ENCODE measurements around the gene ODF4. TPM values are rescaled to one million over a fixed set of nuclear protein-coding genes. Genes with fewer than 3 reads are reported as not detected.
"Not testable (repeated sequence)": the region's sequence is repeated elsewhere in the genome, so short reads cannot be mapped to it uniquely, and the experiment has no call there.

The ODF4 gene
- total and polyA plus RNA-seq, 12 donors = not detected

GRCh38 chr17:8345052-8345690 lies 5.5 kb downstream of the ODF4 start:
- no peak overlapping the region for H3K27ac ChIP-seq
- no peaks in the 10 kb centered on the region for H3K27me3 ChIP-seq
- no peaks in the 10 kb centered on the region for H3K4me1 ChIP-seq (replicated peaks in 1 of 2)
- H3K4me3 ChIP-seq = no peak overlapping the region
- H3K9me3 ChIP-seq (replicated peaks in 1 of 3) = no peaks in the 10 kb centered on the region
- H3K36me3 ChIP-seq (replicated peaks in 1 of 2) = no peaks in the 10 kb centered on the region
- DNase-seq = no peak
- intact Hi-C loops (cut with DNase I) = no loop called here
- TF ChIP-seq CTCF (IDR thresholded peaks at IDR 0.05) (no peak), POLR2A (IDR thresholded peaks at IDR 0.05) (no peak)
- 59 to 70% (median 65%) methylated on average over 6 of the region's 6 CpGs for WGBS, 4 donors

GRCh38 chr17:8345951-8346665 lies 6.5 kb downstream of the ODF4 start:
- intact Hi-C loops (cut with DNase I) = no loop called here
- Histone ChIP-seq H3K27ac (no peak overlapping the region), H3K9me3 (replicated peaks in 1 of 3) (no peaks in the 10 kb centered on the region), H3K4me3 (no peak overlapping the region), H3K27me3 (no peaks in the 10 kb centered on the region), H3K36me3 (replicated peaks in 1 of 2) (no peaks in the 10 kb centered on the region), H3K4me1 (replicated peaks in 1 of 2) (no peaks in the 10 kb centered on the region)
- no peak for TF ChIP-seq CTCF (IDR thresholded peaks at IDR 0.05)
- no peak for TF ChIP-seq POLR2A (IDR thresholded peaks at IDR 0.05)
- DNase-seq = no peak
- WGBS, 4 donors = 63 to 74% (median 72%) methylated on average over 5 of the region's 5 CpGs

GRCh38 chr17:8347001-8347400 lies 7.4 kb downstream of the ODF4 start:
- H3K36me3 ChIP-seq (replicated peaks in 1 of 2); H3K27me3 ChIP-seq; H3K4me1 ChIP-seq (replicated peaks in 1 of 2); H3K27ac ChIP-seq; DNase-seq; intact Hi-C loops (cut with DNase I); H3K9me3 ChIP-seq (replicated peaks in 1 of 3); H3K4me3 ChIP-seq: not testable (repeated sequence)
- 40 to 82% (median 58%) methylated on average over 1 to 24 of the region's 25 CpGs for WGBS, 4 donors

GRCh38 chr17:8350339-8350738 lies 10.7 kb downstream of the ODF4 start:
- no peak for DNase-seq
- H3K27ac ChIP-seq = no peak overlapping the region
- TF ChIP-seq POLR2A (IDR thresholded peaks at IDR 0.05) (no peak), CTCF (IDR thresholded peaks at IDR 0.05) (no peak)

GRCh38 chr17:8353736-8354135 lies 14.1 kb downstream of the ODF4 start:
- Histone ChIP-seq H3K4me1 (replicated peaks in 1 of 2) (no peaks in the 10 kb centered on the region), H3K4me3 (no peak overlapping the region), H3K27me3 (no peaks in the 10 kb centered on the region), H3K9me3 (replicated peaks in 1 of 3) (no peaks in the 10 kb centered on the region), H3K36me3 (replicated peaks in 1 of 2) (no peaks in the 10 kb centered on the region), H3K27ac (no peak overlapping the region)
- 71 to 77% (median 75%) methylated on average over 7 of the region's 7 CpGs for WGBS, 4 donors
- DNase-seq = no peak
- intact Hi-C loops (cut with DNase I) = no loop called here
- TF ChIP-seq POLR2A (IDR thresholded peaks at IDR 0.05) (no peak), CTCF (IDR thresholded peaks at IDR 0.05) (no peak)

More at GRCh38 chr17:8350339-8350738, 10.7 kb downstream of the ODF4 start:
- H3K4me1 ChIP-seq (replicated peaks in 1 of 2) = no peaks in the 10 kb centered on the region
- H3K27me3 ChIP-seq = no peaks in the 10 kb centered on the region
- no peaks in the 10 kb centered on the region for H3K36me3 ChIP-seq (replicated peaks in 1 of 2)
- 76 to 85% (median 79%) methylated on average over 7 of the region's 7 CpGs for WGBS, 4 donors
- intact Hi-C loops (cut with DNase I) = no loop called here
- no peaks in the 10 kb centered on the region for H3K9me3 ChIP-seq (replicated peaks in 1 of 3)
- no peak overlapping the region for H3K4me3 ChIP-seq

Data from adrenal gland (tissue), 12 donors.